GM23338 (cell line): ENCODE results near the gene MYO1D. TPM values are rescaled to one million over a fixed set of nuclear protein-coding genes. Genes with fewer than 3 reads are reported as not detected.

Experiments
- ATAC-seq: fragments of 200-7000 bp; cut with Tn5 transposase; 3 replicates; pipeline ENCODE4 v1.9.1; 2020
- DNase-seq: peaks from one replicate; pipeline ENCODE4 v3.0.0-alpha.2; 2015; ENCODE audit warnings: low spot score
- H2AFZ ChIP-seq: fragments of 200-600 bp; sonication (generic); 2 replicates; pipeline ENCODE4 v1.8.0; 2016; ENCODE audit warnings: antibody characterized with exemption, mild to moderate bottlenecking, moderate library complexity
- H3F3A ChIP-seq: fragments of 200-600 bp; sonication (generic); replicated peaks from 2 replicates; pipeline ENCODE4 v1.8.0; 2017; ENCODE audit warnings: antibody characterized with exemption, mixed run types, low read depth
- H3K27ac ChIP-seq: fragments of 200-600 bp; sonication (generic); 2 replicates; pipeline ENCODE4 v1.6.1; 2016; ENCODE audit warnings: low read depth
- H3K27me3 ChIP-seq: fragments of 200-600 bp; sonication (generic); 2 replicates; pipeline ENCODE4 v1.8.0; 2016; ENCODE audit warnings: mild to moderate bottlenecking, mixed run types, moderate library complexity; ENCODE audit not compliant: insufficient read depth
- H3K36me3 ChIP-seq: fragments of 200-600 bp; sonication (generic); 2 replicates; pipeline ENCODE4 v1.8.0; 2016; ENCODE audit warnings: mild to moderate bottlenecking; ENCODE audit not compliant: insufficient read depth
- H3K4me1 ChIP-seq: fragments of 200-600 bp; sonication (generic); 2 replicates; pipeline ENCODE4 v1.8.0; 2016; ENCODE audit warnings: mild to moderate bottlenecking, moderate library complexity; ENCODE audit not compliant: insufficient read depth
- H3K4me2 ChIP-seq: fragments of 200-600 bp; sonication (generic); 2 replicates; pipeline ENCODE4 v1.7.1; 2017; ENCODE audit warnings: mixed run types
- H3K4me3 ChIP-seq: fragments of 200-600 bp; sonication (generic); 2 replicates; pipeline ENCODE4 v1.6.1; 2016; ENCODE audit warnings: mixed run types
- H3K79me2 ChIP-seq: fragments of 200-600 bp; sonication (generic); replicated peaks from 2 replicates; pipeline ENCODE4 v1.8.0; 2017; ENCODE audit warnings: mild to moderate bottlenecking; ENCODE audit not compliant: insufficient read depth
- H3K9me2 ChIP-seq: fragments of 200-600 bp; sonication (generic); 2 replicates; pipeline ENCODE4 v1.8.0; 2017; ENCODE audit not compliant: insufficient read depth
- H4K20me1 ChIP-seq: fragments of 200-600 bp; sonication (generic); replicated peaks from 2 replicates; pipeline ENCODE4 v1.8.0; 2017; ENCODE audit warnings: mild to moderate bottlenecking; ENCODE audit not compliant: insufficient read depth
- H3K27ac Mint-ChIP-seq: 2 replicates; pipeline ENCODE4 v1.8.0; 2020; ENCODE audit warnings: inconsistent platforms, mild to moderate bottlenecking, moderate library complexity, mixed read lengths
- H3K27me3 Mint-ChIP-seq: 3 replicates; pipeline ENCODE4 v1.8.0; 2022; ENCODE audit warnings: low read depth, mild to moderate bottlenecking, moderate library complexity, mixed read lengths, inconsistent platforms; ENCODE audit not compliant: insufficient read depth, poor library complexity
- H3K36me3 Mint-ChIP-seq: 3 replicates; pipeline ENCODE4 v1.8.0; 2021; ENCODE audit warnings: low read depth, mild to moderate bottlenecking, inconsistent platforms, moderate library complexity, mixed read lengths
- H3K4me1 Mint-ChIP-seq: 3 replicates; pipeline ENCODE4 v1.8.0; 2020; ENCODE audit warnings: mild to moderate bottlenecking, inconsistent platforms, mixed read lengths
- H3K4me3 Mint-ChIP-seq: 3 replicates; pipeline ENCODE4 v1.8.0; 2021; ENCODE audit warnings: moderate library complexity, mild to moderate bottlenecking, inconsistent platforms, mixed read lengths
- H3K9me3 Mint-ChIP-seq: 3 replicates; pipeline ENCODE4 v1.8.0; 2020; ENCODE audit warnings: moderate library complexity, mild to moderate bottlenecking, inconsistent platforms, mixed read lengths
- CREB1 ChIP-seq: fragments of 250-450 bp; sonication (Bioruptor Pico); IDR thresholded peaks from 2 replicates; pipeline ENCODE4 v1.5.0; 2020; ENCODE audit warnings: low read depth, mild to moderate bottlenecking, moderate library complexity
- EZH2 ChIP-seq: fragments of 200-600 bp; sonication (generic); IDR thresholded peaks from one replicate; pipeline ENCODE4 v1.8.0; 2017; ENCODE audit warnings: antibody characterized with exemption, mild to moderate bottlenecking, low read depth; ENCODE audit not compliant: unreplicated experiment
- EZH2phosphoT487 ChIP-seq: fragments of 200-600 bp; sonication (generic); IDR thresholded peaks from one replicate; pipeline ENCODE4 v1.8.1; 2018; ENCODE audit warnings: antibody characterized with exemption; ENCODE audit not compliant: unreplicated experiment
- JUNB ChIP-seq: IDR thresholded peaks from one replicate; pipeline ENCODE4 v1.6.1; 2016; ENCODE audit warnings: antibody characterized with exemption; ENCODE audit not compliant: unreplicated experiment
- NANOG ChIP-seq: IDR thresholded peaks from 2 replicates; pipeline ENCODE4 v1.6.1; 2016; ENCODE audit warnings: antibody characterized with exemption, borderline replicate concordance
- POLR2AphosphoS5 ChIP-seq: IDR thresholded peaks from 2 replicates; pipeline ENCODE4 v1.6.1; 2016; ENCODE audit warnings: antibody characterized with exemption, low read depth
- STAT1 ChIP-seq: IDR thresholded peaks from one replicate; pipeline ENCODE4 v1.6.1; 2016; ENCODE audit warnings: antibody characterized with exemption; ENCODE audit not compliant: unreplicated experiment
- ZNF114 ChIP-seq: fragments of 250-450 bp; sonication (Bioruptor Pico); IDR thresholded peaks from 2 replicates; pipeline ENCODE4 v1.5.0; 2020; ENCODE audit warnings: mild to moderate bottlenecking, moderate library complexity
- ZNF331 ChIP-seq: fragments of 250-450 bp; sonication (Bioruptor Pico); IDR thresholded peaks from 2 replicates; pipeline ENCODE4 v1.5.0; 2020; ENCODE audit warnings: low read depth, mild to moderate bottlenecking, moderate library complexity
- polyA plus RNA-seq: library from polyadenylated mRNA; unstranded; fragments of >200 nt; fragmentation: Nextera tagmentation; extraction: Ambion mirVana; gene quantifications from 2 replicates; pipeline ENCODE4 v1.2.1, GENCODE V29; 2016
- total RNA-seq: library from RNA; depleted of rRNA; stranded (reverse); fragments of >200 nt; shearing (Covaris generic); gene quantifications from 2 replicates; pipeline ENCODE4 v1.2.3, GENCODE V29; 2014
- TF ChIP-seq, protein P1 (sequence below), 2 experiments: fragments of 200-600 bp in 1 of 2; sonication (generic) in 1 of 2; conservative IDR thresholded peaks; 2 replicates each; pipeline versions ENCODE4 v1.5.1 to v1.6.1; 2016 to 2017; ENCODE audit warnings: antibody characterized with exemption in 2 of 2, low read depth in 2 of 2, mild to moderate bottlenecking in 2 of 2, moderate library complexity in 1 of 2
- TF ChIP-seq, protein P2 (sequence below): IDR thresholded peaks from one replicate; pipeline ENCODE4 v1.6.1; 2018; ENCODE audit warnings: antibody characterized with exemption; ENCODE audit not compliant: unreplicated experiment
- TF ChIP-seq, protein P3 (sequence below): IDR thresholded peaks from 2 replicates; pipeline ENCODE4 v1.6.1; 2016; ENCODE audit warnings: antibody characterized with exemption

Gene MYO1D
- total and polyA plus RNA-seq, 2 experiments from 2014 or later, result 8.6 to 28.6 TPM

DNA sequence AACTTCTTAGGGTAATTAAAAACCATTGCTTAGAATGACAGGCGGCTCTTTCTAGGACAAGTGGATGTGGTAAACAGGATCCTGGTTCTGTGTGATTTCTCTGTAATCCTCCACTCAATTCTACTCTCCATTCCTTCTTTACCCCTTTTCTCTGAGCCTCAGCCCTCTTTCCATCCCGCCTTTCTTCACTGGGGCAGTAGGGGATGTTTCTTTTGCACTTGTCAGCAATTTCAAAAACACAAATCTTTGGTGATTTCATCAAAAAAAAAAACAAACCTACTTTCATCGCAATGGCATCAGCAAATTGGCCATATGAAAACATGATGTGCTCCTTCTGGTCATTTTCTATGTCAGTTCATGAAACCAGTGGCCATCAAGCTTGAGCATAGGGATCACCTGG, 285.5 kb downstream of the MYO1D start:
- Histone ChIP-seq H3F3A (no peaks in the 10 kb centered on the region), H3K27me3 (no peaks in the 10 kb centered on the region), H3K79me2 (no peaks in the 10 kb centered on the region), H3K4me3 (no peak overlapping the region), H2AFZ (no peak overlapping the region), H3K27ac (no peak overlapping the region), H3K9me2 (no peaks in the 10 kb centered on the region), H3K36me3 (no peaks in the 10 kb centered on the region), H3K4me1 (no peaks in the 10 kb centered on the region), H4K20me1 (no peaks in the 10 kb centered on the region), H3K4me2 (no peak overlapping the region)
- DNase-seq, result no peak
- ATAC-seq, result no peak
- no peaks in the 10 kb centered on the region; the same call in 2 of the 3 replicates for H3K4me1 Mint-ChIP-seq
- no peak overlapping the region for H3K4me3 Mint-ChIP-seq
- peaks cover 8% of the 10 kb centered on the region for H3K27me3 Mint-ChIP-seq
- TF ChIP-seq POLR2AphosphoS5 (no peak), JUNB (no peak), ZNF331 (CRISPR knock-in tag) (no peak), CREB1 (CRISPR knock-in tag) (no peak), NANOG (no peak), STAT1 (no peak), ZNF114 (no peak)
- TF ChIP-seq, protein P1, sequence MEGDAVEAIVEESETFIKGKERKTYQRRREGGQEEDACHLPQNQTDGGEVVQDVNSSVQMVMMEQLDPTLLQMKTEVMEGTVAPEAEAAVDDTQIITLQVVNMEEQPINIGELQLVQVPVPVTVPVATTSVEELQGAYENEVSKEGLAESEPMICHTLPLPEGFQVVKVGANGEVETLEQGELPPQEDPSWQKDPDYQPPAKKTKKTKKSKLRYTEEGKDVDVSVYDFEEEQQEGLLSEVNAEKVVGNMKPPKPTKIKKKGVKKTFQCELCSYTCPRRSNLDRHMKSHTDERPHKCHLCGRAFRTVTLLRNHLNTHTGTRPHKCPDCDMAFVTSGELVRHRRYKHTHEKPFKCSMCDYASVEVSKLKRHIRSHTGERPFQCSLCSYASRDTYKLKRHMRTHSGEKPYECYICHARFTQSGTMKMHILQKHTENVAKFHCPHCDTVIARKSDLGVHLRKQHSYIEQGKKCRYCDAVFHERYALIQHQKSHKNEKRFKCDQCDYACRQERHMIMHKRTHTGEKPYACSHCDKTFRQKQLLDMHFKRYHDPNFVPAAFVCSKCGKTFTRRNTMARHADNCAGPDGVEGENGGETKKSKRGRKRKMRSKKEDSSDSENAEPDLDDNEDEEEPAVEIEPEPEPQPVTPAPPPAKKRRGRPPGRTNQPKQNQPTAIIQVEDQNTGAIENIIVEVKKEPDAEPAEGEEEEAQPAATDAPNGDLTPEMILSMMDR (conservative IDR thresholded peaks at IDR 0.05; ENCODE audit: low read depth in 2 of 2), result no peak
- TF ChIP-seq, protein P2, sequence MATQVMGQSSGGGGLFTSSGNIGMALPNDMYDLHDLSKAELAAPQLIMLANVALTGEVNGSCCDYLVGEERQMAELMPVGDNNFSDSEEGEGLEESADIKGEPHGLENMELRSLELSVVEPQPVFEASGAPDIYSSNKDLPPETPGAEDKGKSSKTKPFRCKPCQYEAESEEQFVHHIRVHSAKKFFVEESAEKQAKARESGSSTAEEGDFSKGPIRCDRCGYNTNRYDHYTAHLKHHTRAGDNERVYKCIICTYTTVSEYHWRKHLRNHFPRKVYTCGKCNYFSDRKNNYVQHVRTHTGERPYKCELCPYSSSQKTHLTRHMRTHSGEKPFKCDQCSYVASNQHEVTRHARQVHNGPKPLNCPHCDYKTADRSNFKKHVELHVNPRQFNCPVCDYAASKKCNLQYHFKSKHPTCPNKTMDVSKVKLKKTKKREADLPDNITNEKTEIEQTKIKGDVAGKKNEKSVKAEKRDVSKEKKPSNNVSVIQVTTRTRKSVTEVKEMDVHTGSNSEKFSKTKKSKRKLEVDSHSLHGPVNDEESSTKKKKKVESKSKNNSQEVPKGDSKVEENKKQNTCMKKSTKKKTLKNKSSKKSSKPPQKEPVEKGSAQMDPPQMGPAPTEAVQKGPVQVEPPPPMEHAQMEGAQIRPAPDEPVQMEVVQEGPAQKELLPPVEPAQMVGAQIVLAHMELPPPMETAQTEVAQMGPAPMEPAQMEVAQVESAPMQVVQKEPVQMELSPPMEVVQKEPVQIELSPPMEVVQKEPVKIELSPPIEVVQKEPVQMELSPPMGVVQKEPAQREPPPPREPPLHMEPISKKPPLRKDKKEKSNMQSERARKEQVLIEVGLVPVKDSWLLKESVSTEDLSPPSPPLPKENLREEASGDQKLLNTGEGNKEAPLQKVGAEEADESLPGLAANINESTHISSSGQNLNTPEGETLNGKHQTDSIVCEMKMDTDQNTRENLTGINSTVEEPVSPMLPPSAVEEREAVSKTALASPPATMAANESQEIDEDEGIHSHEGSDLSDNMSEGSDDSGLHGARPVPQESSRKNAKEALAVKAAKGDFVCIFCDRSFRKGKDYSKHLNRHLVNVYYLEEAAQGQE, result no peak
- TF ChIP-seq, protein P3, sequence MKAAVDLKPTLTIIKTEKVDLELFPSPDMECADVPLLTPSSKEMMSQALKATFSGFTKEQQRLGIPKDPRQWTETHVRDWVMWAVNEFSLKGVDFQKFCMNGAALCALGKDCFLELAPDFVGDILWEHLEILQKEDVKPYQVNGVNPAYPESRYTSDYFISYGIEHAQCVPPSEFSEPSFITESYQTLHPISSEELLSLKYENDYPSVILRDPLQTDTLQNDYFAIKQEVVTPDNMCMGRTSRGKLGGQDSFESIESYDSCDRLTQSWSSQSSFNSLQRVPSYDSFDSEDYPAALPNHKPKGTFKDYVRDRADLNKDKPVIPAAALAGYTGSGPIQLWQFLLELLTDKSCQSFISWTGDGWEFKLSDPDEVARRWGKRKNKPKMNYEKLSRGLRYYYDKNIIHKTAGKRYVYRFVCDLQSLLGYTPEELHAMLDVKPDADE, result no peak
- H3K27ac Mint-ChIP-seq, result no peak overlapping the region; the same call in 1 of the 2 replicates
- no peaks in the 10 kb centered on the region for H3K9me3 Mint-ChIP-seq
- no peaks in the 10 kb centered on the region; the same call in 2 of the 3 replicates for H3K36me3 Mint-ChIP-seq

DNA sequence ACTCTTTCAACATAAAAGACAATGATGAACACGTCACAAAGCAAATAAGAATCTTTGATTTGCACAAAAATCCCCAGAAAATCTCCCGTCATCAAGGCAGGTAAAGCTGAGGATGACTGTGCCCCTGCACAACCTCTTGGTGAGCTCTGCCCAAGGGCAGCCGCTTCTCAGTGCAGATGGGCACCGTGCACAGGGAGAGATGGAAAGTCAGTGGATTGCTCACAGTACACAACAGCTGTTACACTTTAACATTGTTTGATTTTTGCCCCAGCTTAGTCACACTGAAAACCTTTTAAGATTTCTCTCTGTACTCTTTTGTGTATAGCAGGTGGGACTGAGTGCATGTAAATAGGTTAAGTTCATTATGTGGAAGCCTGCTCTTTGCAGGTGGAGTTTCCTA, 285.9 kb downstream of the MYO1D start:
- Histone ChIP-seq H3K36me3 (no peaks in the 10 kb centered on the region), H3K27ac (no peak overlapping the region), H2AFZ (no peak overlapping the region), H3K4me3 (no peak overlapping the region), H4K20me1 (no peaks in the 10 kb centered on the region), H3K4me1 (no peaks in the 10 kb centered on the region), H3K27me3 (no peaks in the 10 kb centered on the region), H3K9me2 (no peaks in the 10 kb centered on the region), H3K79me2 (no peaks in the 10 kb centered on the region), H3K4me2 (no peak overlapping the region), H3F3A (no peaks in the 10 kb centered on the region)
- Mint-ChIP-seq H3K27ac (no peak overlapping the region; the same call in 1 of the 2 replicates), H3K36me3 (no peaks in the 10 kb centered on the region; the same call in 2 of the 3 replicates), H3K4me1 (no peaks in the 10 kb centered on the region; the same call in 2 of the 3 replicates), H3K4me3 (no peak overlapping the region), H3K9me3 (no peaks in the 10 kb centered on the region), H3K27me3 (peaks cover 8% of the 10 kb centered on the region)
- DNase-seq (no peak), ATAC-seq (no peak)
- TF ChIP-seq STAT1 (no peak), JUNB (no peak), EZH2 (no peak), EZH2phosphoT487 (no peak)
- TF ChIP-seq, protein P2, result no peak
- TF ChIP-seq, protein P1 (conservative IDR thresholded peaks at IDR 0.05; ENCODE audit: low read depth in 2 of 2), result no peak
